ENCODE measurements around the gene GPRC5C. TPM values are rescaled to one million over a fixed set of nuclear protein-coding genes. Genes with fewer than 3 reads are reported as not detected.
A peak's percentile ranks its signal among the peaks of the same experiment; 100 is the strongest.

Gene GPRC5C, protein sequence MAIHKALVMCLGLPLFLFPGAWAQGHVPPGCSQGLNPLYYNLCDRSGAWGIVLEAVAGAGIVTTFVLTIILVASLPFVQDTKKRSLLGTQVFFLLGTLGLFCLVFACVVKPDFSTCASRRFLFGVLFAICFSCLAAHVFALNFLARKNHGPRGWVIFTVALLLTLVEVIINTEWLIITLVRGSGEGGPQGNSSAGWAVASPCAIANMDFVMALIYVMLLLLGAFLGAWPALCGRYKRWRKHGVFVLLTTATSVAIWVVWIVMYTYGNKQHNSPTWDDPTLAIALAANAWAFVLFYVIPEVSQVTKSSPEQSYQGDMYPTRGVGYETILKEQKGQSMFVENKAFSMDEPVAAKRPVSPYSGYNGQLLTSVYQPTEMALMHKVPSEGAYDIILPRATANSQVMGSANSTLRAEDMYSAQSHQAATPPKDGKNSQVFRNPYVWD
- 10 to 100 TPM; 34.2 to 86.3 TPM for total RNA-seq
- 100 to 1,000 TPM; 153 to 195 TPM for polyA plus RNA-seq

DNA sequence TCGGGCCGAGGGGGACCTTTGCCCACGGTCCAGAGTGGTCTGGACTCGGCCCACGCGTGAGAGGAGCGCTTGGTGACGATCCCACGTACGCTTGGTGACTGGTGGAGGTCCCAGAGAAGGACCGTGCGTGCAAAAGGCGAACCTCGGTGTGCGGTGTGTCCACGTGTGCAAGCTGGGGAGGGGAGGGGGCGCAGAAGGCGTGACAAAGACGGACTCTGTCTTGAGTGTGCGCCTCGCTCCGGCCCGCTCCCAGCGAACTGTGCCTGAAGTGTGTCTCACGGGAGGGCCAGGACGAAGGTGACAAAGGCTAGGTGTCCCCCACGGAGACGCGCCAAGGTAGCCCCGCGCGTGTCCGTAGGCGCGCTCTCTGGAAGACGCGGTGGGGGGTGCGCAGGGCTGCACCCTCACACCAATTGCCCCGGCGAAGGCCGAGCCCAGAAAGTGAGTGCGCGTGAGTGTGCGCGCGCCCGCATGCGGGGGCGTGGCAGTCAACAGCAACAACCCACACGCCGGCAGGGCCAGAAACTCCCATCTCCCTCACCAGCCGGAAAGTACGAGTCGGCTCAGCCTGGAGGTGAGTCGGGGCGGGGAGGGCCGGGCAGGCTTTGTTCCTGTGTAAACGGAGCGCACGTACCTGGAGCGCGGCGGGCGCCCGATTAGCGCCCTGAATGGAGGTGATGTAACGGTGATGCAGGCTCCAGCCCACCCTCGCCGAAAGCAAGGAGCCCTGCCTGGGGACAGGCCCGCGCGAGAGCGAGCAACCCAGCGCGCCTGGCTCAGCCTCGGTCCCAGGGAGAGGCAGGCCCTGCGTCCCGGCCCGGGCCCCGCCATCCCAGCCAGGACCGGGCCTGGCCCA, at the start of gene GPRC5C:
TSS of gene GPRC5C (plus strand) at position 521 of the 856 bp plus-strand sequence. CDS start 7,689 bp downstream, outside the sequence.
- Histone ChIP-seq H3K4me1 (ENCODE audit: control insufficient read depth in 4 of 4, insufficient read depth in 4 of 4, low read length in 3 of 4) (peaks cover 18 to 68% (median 58%) of the 10 kb centered on the region in 4 donors), H3K9ac (ENCODE audit: low read depth in 1 of 2, low read length in 2 of 2) (peak within 1 kb of the TSS; percentile 97 to 98), H3K27ac (ENCODE audit: low read depth in 1 of 2, low read length in 2 of 2) (peak within 1 kb of the TSS; percentile 99 to 100), H3K9me3 (ENCODE audit: control insufficient read depth in 4 of 4, low read length in 3 of 4) (no peaks in the 10 kb centered on the region), H3K27me3 (ENCODE audit: control insufficient read depth in 4 of 4, insufficient read depth in 4 of 4, low read length in 3 of 4) (no peaks in the 10 kb centered on the region), H3K36me3 (ENCODE audit: control insufficient read depth in 4 of 4, insufficient read depth in 3 of 4, low read depth in 1 of 4, low read length in 3 of 4) (no peaks in the 10 kb centered on the region), H3K4me3 (ENCODE audit: low read depth in 1 of 3, low read length in 3 of 3) (peak within 1 kb of the TSS; percentile 88 to 89 (median 88))
- DNase-seq (ENCODE audit: low spot score), result peak; percentile 75
- under 1% methylated on average over 81 of the region's 81 CpGs for WGBS
- peak; percentile 76 for TF ChIP-seq SP1 (IDR thresholded peaks at IDR 0.05)
- peak in 1 of 2 donors; percentile 48 for TF ChIP-seq RAD21 (IDR thresholded peaks at IDR 0.05)
- TF ChIP-seq, protein P1, sequence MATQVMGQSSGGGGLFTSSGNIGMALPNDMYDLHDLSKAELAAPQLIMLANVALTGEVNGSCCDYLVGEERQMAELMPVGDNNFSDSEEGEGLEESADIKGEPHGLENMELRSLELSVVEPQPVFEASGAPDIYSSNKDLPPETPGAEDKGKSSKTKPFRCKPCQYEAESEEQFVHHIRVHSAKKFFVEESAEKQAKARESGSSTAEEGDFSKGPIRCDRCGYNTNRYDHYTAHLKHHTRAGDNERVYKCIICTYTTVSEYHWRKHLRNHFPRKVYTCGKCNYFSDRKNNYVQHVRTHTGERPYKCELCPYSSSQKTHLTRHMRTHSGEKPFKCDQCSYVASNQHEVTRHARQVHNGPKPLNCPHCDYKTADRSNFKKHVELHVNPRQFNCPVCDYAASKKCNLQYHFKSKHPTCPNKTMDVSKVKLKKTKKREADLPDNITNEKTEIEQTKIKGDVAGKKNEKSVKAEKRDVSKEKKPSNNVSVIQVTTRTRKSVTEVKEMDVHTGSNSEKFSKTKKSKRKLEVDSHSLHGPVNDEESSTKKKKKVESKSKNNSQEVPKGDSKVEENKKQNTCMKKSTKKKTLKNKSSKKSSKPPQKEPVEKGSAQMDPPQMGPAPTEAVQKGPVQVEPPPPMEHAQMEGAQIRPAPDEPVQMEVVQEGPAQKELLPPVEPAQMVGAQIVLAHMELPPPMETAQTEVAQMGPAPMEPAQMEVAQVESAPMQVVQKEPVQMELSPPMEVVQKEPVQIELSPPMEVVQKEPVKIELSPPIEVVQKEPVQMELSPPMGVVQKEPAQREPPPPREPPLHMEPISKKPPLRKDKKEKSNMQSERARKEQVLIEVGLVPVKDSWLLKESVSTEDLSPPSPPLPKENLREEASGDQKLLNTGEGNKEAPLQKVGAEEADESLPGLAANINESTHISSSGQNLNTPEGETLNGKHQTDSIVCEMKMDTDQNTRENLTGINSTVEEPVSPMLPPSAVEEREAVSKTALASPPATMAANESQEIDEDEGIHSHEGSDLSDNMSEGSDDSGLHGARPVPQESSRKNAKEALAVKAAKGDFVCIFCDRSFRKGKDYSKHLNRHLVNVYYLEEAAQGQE (IDR thresholded peaks at IDR 0.05), result peak; percentile 79
- peak; percentile 21 for TF ChIP-seq FOXA2 (IDR thresholded peaks at IDR 0.05)
- peak; percentile 80 for TF ChIP-seq TAF1 (conservative IDR thresholded peaks at IDR 0.05)
- TF ChIP-seq EGR1 (IDR thresholded peaks at IDR 0.05; ENCODE audit: low read depth in 2 of 2), result peak; percentile 96 to 98
- no peak for TF ChIP-seq NR2F2 (IDR thresholded peaks at IDR 0.05)
- TF ChIP-seq, protein P2, sequence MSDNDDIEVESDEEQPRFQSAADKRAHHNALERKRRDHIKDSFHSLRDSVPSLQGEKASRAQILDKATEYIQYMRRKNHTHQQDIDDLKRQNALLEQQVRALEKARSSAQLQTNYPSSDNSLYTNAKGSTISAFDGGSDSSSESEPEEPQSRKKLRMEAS (IDR thresholded peaks at IDR 0.05), result peak; percentile 63
- TF ChIP-seq GABPA (IDR thresholded peaks at IDR 0.05 in 1 of 2, conservative IDR thresholded peaks at IDR 0.05 in 1 of 2), result no peak
- no peak for TF ChIP-seq HNF4G (IDR thresholded peaks at IDR 0.05)
- TF ChIP-seq, protein P3, sequence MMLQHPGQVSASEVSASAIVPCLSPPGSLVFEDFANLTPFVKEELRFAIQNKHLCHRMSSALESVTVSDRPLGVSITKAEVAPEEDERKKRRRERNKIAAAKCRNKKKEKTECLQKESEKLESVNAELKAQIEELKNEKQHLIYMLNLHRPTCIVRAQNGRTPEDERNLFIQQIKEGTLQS (IDR thresholded peaks at IDR 0.05), result peak; percentile 25
- TF ChIP-seq FOXA1 (IDR thresholded peaks at IDR 0.05), result peak; percentile 51
- peak in 1 of 2 donors; percentile 29 for TF ChIP-seq JUND (IDR thresholded peaks at IDR 0.05)
- TF ChIP-seq, protein P4, sequence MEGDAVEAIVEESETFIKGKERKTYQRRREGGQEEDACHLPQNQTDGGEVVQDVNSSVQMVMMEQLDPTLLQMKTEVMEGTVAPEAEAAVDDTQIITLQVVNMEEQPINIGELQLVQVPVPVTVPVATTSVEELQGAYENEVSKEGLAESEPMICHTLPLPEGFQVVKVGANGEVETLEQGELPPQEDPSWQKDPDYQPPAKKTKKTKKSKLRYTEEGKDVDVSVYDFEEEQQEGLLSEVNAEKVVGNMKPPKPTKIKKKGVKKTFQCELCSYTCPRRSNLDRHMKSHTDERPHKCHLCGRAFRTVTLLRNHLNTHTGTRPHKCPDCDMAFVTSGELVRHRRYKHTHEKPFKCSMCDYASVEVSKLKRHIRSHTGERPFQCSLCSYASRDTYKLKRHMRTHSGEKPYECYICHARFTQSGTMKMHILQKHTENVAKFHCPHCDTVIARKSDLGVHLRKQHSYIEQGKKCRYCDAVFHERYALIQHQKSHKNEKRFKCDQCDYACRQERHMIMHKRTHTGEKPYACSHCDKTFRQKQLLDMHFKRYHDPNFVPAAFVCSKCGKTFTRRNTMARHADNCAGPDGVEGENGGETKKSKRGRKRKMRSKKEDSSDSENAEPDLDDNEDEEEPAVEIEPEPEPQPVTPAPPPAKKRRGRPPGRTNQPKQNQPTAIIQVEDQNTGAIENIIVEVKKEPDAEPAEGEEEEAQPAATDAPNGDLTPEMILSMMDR (IDR thresholded peaks at IDR 0.05; ENCODE audit: low read depth, low read length, missing input control), result no peak
- peak in 1 of 2 donors; percentile 22 for TF ChIP-seq HNF4A (conservative IDR thresholded peaks at IDR 0.05)
- TF ChIP-seq, protein P5, sequence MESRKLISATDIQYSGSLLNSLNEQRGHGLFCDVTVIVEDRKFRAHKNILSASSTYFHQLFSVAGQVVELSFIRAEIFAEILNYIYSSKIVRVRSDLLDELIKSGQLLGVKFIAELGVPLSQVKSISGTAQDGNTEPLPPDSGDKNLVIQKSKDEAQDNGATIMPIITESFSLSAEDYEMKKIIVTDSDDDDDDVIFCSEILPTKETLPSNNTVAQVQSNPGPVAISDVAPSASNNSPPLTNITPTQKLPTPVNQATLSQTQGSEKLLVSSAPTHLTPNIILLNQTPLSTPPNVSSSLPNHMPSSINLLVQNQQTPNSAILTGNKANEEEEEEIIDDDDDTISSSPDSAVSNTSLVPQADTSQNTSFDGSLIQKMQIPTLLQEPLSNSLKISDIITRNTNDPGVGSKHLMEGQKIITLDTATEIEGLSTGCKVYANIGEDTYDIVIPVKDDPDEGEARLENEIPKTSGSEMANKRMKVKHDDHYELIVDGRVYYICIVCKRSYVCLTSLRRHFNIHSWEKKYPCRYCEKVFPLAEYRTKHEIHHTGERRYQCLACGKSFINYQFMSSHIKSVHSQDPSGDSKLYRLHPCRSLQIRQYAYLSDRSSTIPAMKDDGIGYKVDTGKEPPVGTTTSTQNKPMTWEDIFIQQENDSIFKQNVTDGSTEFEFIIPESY (IDR thresholded peaks at IDR 0.05), result no peak
- peak; percentile 50 to 53 for TF ChIP-seq RXRA (IDR thresholded peaks at IDR 0.05)
- peak; percentile 53 for TF ChIP-seq YY1 (IDR thresholded peaks at IDR 0.05)

All from liver (tissue), 9 donors.